ENCODE measurements around the gene PLPPR5.

DNA sequence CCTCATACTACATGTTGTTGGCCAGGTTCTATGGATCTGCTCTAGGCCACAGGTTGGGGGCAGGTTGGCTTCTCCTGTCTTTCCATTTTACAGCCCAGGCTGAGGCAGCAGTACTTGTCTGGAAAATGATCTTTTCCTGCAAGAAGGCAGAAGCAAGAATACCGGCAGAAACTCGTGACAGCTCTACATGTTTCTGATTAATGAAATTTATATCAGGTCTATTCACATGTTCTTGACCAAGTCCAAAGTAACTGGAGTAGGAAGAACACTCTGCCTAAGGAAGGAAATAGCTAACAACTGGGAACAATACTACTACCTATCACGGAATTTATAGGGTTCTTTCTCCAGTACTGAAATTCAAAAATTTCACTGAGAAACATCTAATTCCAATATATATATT, 98.3 kb downstream of the PLPPR5 start:
- TF ChIP-seq POLR2A (IDR thresholded peaks at IDR 0.05; ENCODE audit: low read length) (no peak), GATA1 (IDR thresholded peaks at IDR 0.05; ENCODE audit: low read depth, low read length) (no peak)

Measured in erythroblast (primary cell).